ENCODE measurements around the gene ZNF580.

Gene ZNF580

GRCh38 chr19:55623561-55623960, 17.2 kb upstream of the ZNF580 start:
- Mint-ChIP-seq H3K9me3 (peaks cover 3% of the 10 kb centered on the region), H3K4me1 (ENCODE audit: low read depth) (peaks cover 33% of the 10 kb centered on the region)
- no peak for DNase-seq (ENCODE audit: low spot score)

GRCh38 chr19:55624109-55625003, 16.4 kb upstream of the ZNF580 start, which contains the start of gene ZNF784:
ZNF784 (minus strand) TSS chr19:55624566; CDS start chr19:55624561, 5 bp downstream.
- Mint-ChIP-seq H3K9me3 (peaks cover 3% of the 10 kb centered on the region), H3K4me1 (ENCODE audit: low read depth) (peaks cover 33% of the 10 kb centered on the region), H3K4me3 (peak within 1 kb of the TSS; percentile 93), H3K36me3 (ENCODE audit: low read depth) (peaks cover 9% of the 10 kb centered on the region), H3K27ac (peak within 1 kb of the TSS; percentile 99), H3K27me3 (ENCODE audit: low read depth) (peaks cover 9% of the 10 kb centered on the region)
- peak; percentile 91 for DNase-seq (ENCODE audit: low spot score)

More at GRCh38 chr19:55623561-55623960, 17.2 kb upstream of the ZNF580 start:
- Mint-ChIP-seq H3K4me3 (peak overlapping the region; percentile 93), H3K36me3 (ENCODE audit: low read depth) (peaks cover 9% of the 10 kb centered on the region), H3K27me3 (ENCODE audit: low read depth) (peaks cover 7% of the 10 kb centered on the region), H3K27ac (no peak overlapping the region)

GRCh38 chr19:55625004-55625326, 15.8 kb upstream of the ZNF580 start:
- H3K27me3 Mint-ChIP-seq (ENCODE audit: low read depth), result peaks cover 9% of the 10 kb centered on the region
- H3K27ac Mint-ChIP-seq, result peak overlapping the region; percentile 99
- H3K4me3 Mint-ChIP-seq, result peak overlapping the region; percentile 93
- H3K4me1 Mint-ChIP-seq (ENCODE audit: low read depth), result peaks cover 33% of the 10 kb centered on the region
- H3K36me3 Mint-ChIP-seq (ENCODE audit: low read depth), result peaks cover 9% of the 10 kb centered on the region
- DNase-seq (ENCODE audit: low spot score), result no peak
- peaks cover 3% of the 10 kb centered on the region for H3K9me3 Mint-ChIP-seq

- H3K27ac Mint-ChIP-seq, result peak overlapping the region; percentile 82
- peaks cover 29% of the 10 kb centered on the region for H3K4me1 Mint-ChIP-seq (ENCODE audit: low read depth)
- H3K9me3 Mint-ChIP-seq, result peaks cover 3% of the 10 kb centered on the region
- H3K4me3 Mint-ChIP-seq, result peak overlapping the region; percentile 76
- H3K27me3 Mint-ChIP-seq (ENCODE audit: low read depth), result peaks cover 9% of the 10 kb centered on the region
- no peaks in the 10 kb centered on the region for H3K36me3 Mint-ChIP-seq (ENCODE audit: low read depth)
- DNase-seq (ENCODE audit: low spot score), result peak; percentile 70
Observed at GRCh38 chr19:55626350-55626749, 14.5 kb upstream of the ZNF580 start.

GRCh38 chr19:55632463-55632834, 8.4 kb upstream of the ZNF580 start:
- peak overlapping the region; percentile 22 for H3K4me3 Mint-ChIP-seq
- peak; percentile 79 for DNase-seq (ENCODE audit: low spot score)
- H3K27me3 Mint-ChIP-seq (ENCODE audit: low read depth), result peaks cover 6% of the 10 kb centered on the region
- peak overlapping the region; percentile 44 for H3K27ac Mint-ChIP-seq
- no peaks in the 10 kb centered on the region for H3K9me3 Mint-ChIP-seq
- H3K36me3 Mint-ChIP-seq (ENCODE audit: low read depth), result peaks cover 20% of the 10 kb centered on the region
- peaks cover 32% of the 10 kb centered on the region for H3K4me1 Mint-ChIP-seq (ENCODE audit: low read depth)

GRCh38 chr19:55633861-55634260, 6.9 kb upstream of the ZNF580 start:
- peaks cover 36% of the 10 kb centered on the region for H3K4me1 Mint-ChIP-seq (ENCODE audit: low read depth)

GRCh38 chr19:55635334-55635717, 5.5 kb upstream of the ZNF580 start:
- Mint-ChIP-seq H3K36me3 (ENCODE audit: low read depth) (peaks cover 31% of the 10 kb centered on the region), H3K4me3 (peak overlapping the region; percentile 99), H3K27ac (peak overlapping the region; percentile 100), H3K27me3 (ENCODE audit: low read depth) (no peaks in the 10 kb centered on the region), H3K4me1 (ENCODE audit: low read depth) (peaks cover 42% of the 10 kb centered on the region), H3K9me3 (peaks cover 3% of the 10 kb centered on the region)
- DNase-seq (ENCODE audit: low spot score), result no peak

More at GRCh38 chr19:55633861-55634260, 6.9 kb upstream of the ZNF580 start:
- Mint-ChIP-seq H3K9me3 (peaks cover under 1% of the 10 kb centered on the region), H3K27me3 (ENCODE audit: low read depth) (peaks cover under 1% of the 10 kb centered on the region), H3K27ac (peak overlapping the region; percentile 54), H3K36me3 (ENCODE audit: low read depth) (peaks cover 27% of the 10 kb centered on the region), H3K4me3 (peak overlapping the region; percentile 99)
- no peak for DNase-seq (ENCODE audit: low spot score)

GRCh38 chr19:55635856-55636440, 4.9 kb upstream of the ZNF580 start:
- H3K27ac Mint-ChIP-seq, result peak overlapping the region; percentile 100
- DNase-seq (ENCODE audit: low spot score), result no peak
- peaks cover 31% of the 10 kb centered on the region for H3K36me3 Mint-ChIP-seq (ENCODE audit: low read depth)
- H3K27me3 Mint-ChIP-seq (ENCODE audit: low read depth), result no peaks in the 10 kb centered on the region
- peak overlapping the region; percentile 99 for H3K4me3 Mint-ChIP-seq
- H3K9me3 Mint-ChIP-seq, result peaks cover 3% of the 10 kb centered on the region
- peaks cover 44% of the 10 kb centered on the region for H3K4me1 Mint-ChIP-seq (ENCODE audit: low read depth)

GRCh38 chr19:55636723-55637122, 4.1 kb upstream of the ZNF580 start:
- Mint-ChIP-seq H3K27ac (peak overlapping the region; percentile 24), H3K4me1 (ENCODE audit: low read depth) (peaks cover 41% of the 10 kb centered on the region), H3K9me3 (peaks cover 3% of the 10 kb centered on the region), H3K36me3 (ENCODE audit: low read depth) (peaks cover 31% of the 10 kb centered on the region), H3K4me3 (peak overlapping the region; percentile 99), H3K27me3 (ENCODE audit: low read depth) (no peaks in the 10 kb centered on the region)
- DNase-seq (ENCODE audit: low spot score), result no peak

GRCh38 chr19:55637534-55637933, 3.3 kb upstream of the ZNF580 start:
- peaks cover 31% of the 10 kb centered on the region for H3K36me3 Mint-ChIP-seq (ENCODE audit: low read depth)
- peaks cover 3% of the 10 kb centered on the region for H3K9me3 Mint-ChIP-seq
- peak overlapping the region; percentile 16 for H3K4me3 Mint-ChIP-seq
- peaks cover 39% of the 10 kb centered on the region for H3K4me1 Mint-ChIP-seq (ENCODE audit: low read depth)
- H3K27me3 Mint-ChIP-seq (ENCODE audit: low read depth), result no peaks in the 10 kb centered on the region
- H3K27ac Mint-ChIP-seq, result peak overlapping the region; percentile 62
- DNase-seq (ENCODE audit: low spot score), result no peak

- Mint-ChIP-seq H3K36me3 (ENCODE audit: low read depth) (peaks cover 36% of the 10 kb centered on the region), H3K27me3 (ENCODE audit: low read depth) (no peaks in the 10 kb centered on the region), H3K9me3 (peaks cover 3% of the 10 kb centered on the region), H3K27ac (peak overlapping the region; percentile 72), H3K4me3 (peak overlapping the region; percentile 46), H3K4me1 (ENCODE audit: low read depth) (peaks cover 44% of the 10 kb centered on the region)
- DNase-seq (ENCODE audit: low spot score), result peak; percentile 58
Observed at GRCh38 chr19:55638864-55639359, 1.9 kb upstream of the ZNF580 start.

GRCh38 chr19:55640043-55640576, 692 bp upstream of the ZNF580 start:
- peak; percentile 68 for DNase-seq (ENCODE audit: low spot score)
- peak overlapping the region; percentile 77 for H3K27ac Mint-ChIP-seq
- no peaks in the 10 kb centered on the region for H3K27me3 Mint-ChIP-seq (ENCODE audit: low read depth)
- H3K36me3 Mint-ChIP-seq (ENCODE audit: low read depth), result peaks cover 31% of the 10 kb centered on the region
- peak overlapping the region; percentile 78 for H3K4me3 Mint-ChIP-seq
- H3K4me1 Mint-ChIP-seq (ENCODE audit: low read depth), result peaks cover 44% of the 10 kb centered on the region
- H3K9me3 Mint-ChIP-seq, result peaks cover 3% of the 10 kb centered on the region

- DNase-seq (ENCODE audit: low spot score), result no peak
- peak overlapping the region; percentile 88 for H3K27ac Mint-ChIP-seq
- H3K36me3 Mint-ChIP-seq (ENCODE audit: low read depth), result peaks cover 24% of the 10 kb centered on the region
- H3K27me3 Mint-ChIP-seq (ENCODE audit: low read depth), result no peaks in the 10 kb centered on the region
- peaks cover 31% of the 10 kb centered on the region for H3K4me1 Mint-ChIP-seq (ENCODE audit: low read depth)
- H3K4me3 Mint-ChIP-seq, result peak overlapping the region; percentile 88
- peaks cover 3% of the 10 kb centered on the region for H3K9me3 Mint-ChIP-seq
Observed at GRCh38 chr19:55641426-55642152, 787 bp downstream of the ZNF580 start.
